ENCODE results near the gene CACNA1B.

Gene CACNA1B

GRCh38 chr9:138060365-138060764 is 182.8 kb downstream of the CACNA1B start:
- no peak for DNase-seq

GRCh38 chr9:138060881-138061280 is 183.3 kb downstream of the CACNA1B start:
- DNase-seq = no peak

- no peak for DNase-seq
Observed at GRCh38 chr9:138061631-138062030, 184.0 kb downstream of the CACNA1B start.

GRCh38 chr9:138062196-138062595 is 184.6 kb downstream of the CACNA1B start:
- no peak for DNase-seq

GRCh38 chr9:138063033-138063432 is 185.5 kb downstream of the CACNA1B start:
- DNase-seq = no peak

GRCh38 chr9:138063785-138064184 is 186.2 kb downstream of the CACNA1B start:
- DNase-seq = no peak

GRCh38 chr9:138064547-138064946 is 187.0 kb downstream of the CACNA1B start:
- no peak for DNase-seq

- DNase-seq = no peak
Observed at GRCh38 chr9:138065287-138065686, 187.7 kb downstream of the CACNA1B start.

GRCh38 chr9:138066049-138066448 is 188.5 kb downstream of the CACNA1B start:
- DNase-seq = no peak

GRCh38 chr9:138067613-138068367 is 190.2 kb downstream of the CACNA1B start:
- DNase-seq = no peak

- DNase-seq = no peak
Observed at GRCh38 chr9:138068601-138069035, 191.0 kb downstream of the CACNA1B start.

GRCh38 chr9:138069731-138070456 is 192.3 kb downstream of the CACNA1B start:
- DNase-seq = no peak

GRCh38 chr9:138070815-138071214 is 193.2 kb downstream of the CACNA1B start:
- DNase-seq = no peak

GRCh38 chr9:138071292-138071691 is 193.7 kb downstream of the CACNA1B start:
- DNase-seq = no peak

- no peak for DNase-seq
Observed at GRCh38 chr9:138071731-138072130, 194.1 kb downstream of the CACNA1B start.

- no peak for DNase-seq
Observed at GRCh38 chr9:138072161-138072842, 194.7 kb downstream of the CACNA1B start.

GRCh38 chr9:138072897-138073296 is 195.3 kb downstream of the CACNA1B start:
- DNase-seq = no peak

- no peak for DNase-seq
Observed at GRCh38 chr9:138073408-138073807, 195.8 kb downstream of the CACNA1B start.

GRCh38 chr9:138073808-138074207 is 196.2 kb downstream of the CACNA1B start:
- no peak for DNase-seq

GRCh38 chr9:138074516-138074915 is 196.9 kb downstream of the CACNA1B start:
- no peak for DNase-seq

GRCh38 chr9:138075496-138075895 is 197.9 kb downstream of the CACNA1B start:
- no peak for DNase-seq

- DNase-seq = no peak
Observed at GRCh38 chr9:138075961-138076649, 198.5 kb downstream of the CACNA1B start.

GRCh38 chr9:138076650-138077009 is 199.0 kb downstream of the CACNA1B start:
- no peak for DNase-seq

Data from inflammatory macrophage treated with lipopolysaccharide for 1 hour (primary cell).